Activated CD4-positive, CD25-positive, alpha-beta regulatory T cell treated with anti-CD3 and anti-CD28 coated beads, Interleukin-2, amount 50 U/mL, for 16 hours (primary cell): ENCODE results near the gene TAS1R1.
"Not testable (repeated sequence)": the region's sequence is repeated elsewhere in the genome, so short reads cannot be mapped to it uniquely, and the experiment has no call there.

Experiments
- DNase-seq: peaks from one replicate; pipeline ENCODE4 v3.0.0-alpha.2; 2020; ENCODE audit warnings: low read depth, low spot score

The TAS1R1 gene

GRCh38 chr1:6521536-6521935 lies 33.6 kb upstream of the TAS1R1 start:
- no peak for DNase-seq

GRCh38 chr1:6523566-6523965 lies 31.5 kb upstream of the TAS1R1 start:
- no peak for DNase-seq

GRCh38 chr1:6526316-6526715 lies 28.8 kb upstream of the TAS1R1 start:
- DNase-seq = no peak

- no peak for DNase-seq
These were observed 26.6 kb upstream of the TAS1R1 start for GRCh38 chr1:6528492-6528891.

GRCh38 chr1:6530504-6531160 lies 24.5 kb upstream of the TAS1R1 start:
- no peak for DNase-seq

GRCh38 chr1:6531996-6532395 lies 23.1 kb upstream of the TAS1R1 start:
- no peak for DNase-seq

GRCh38 chr1:6534248-6534822 lies 20.8 kb upstream of the TAS1R1 start:
- DNase-seq = no peak

GRCh38 chr1:6535214-6535613 lies 19.9 kb upstream of the TAS1R1 start:
- DNase-seq = no peak

- no peak for DNase-seq
These were observed 18.8 kb upstream of the TAS1R1 start for GRCh38 chr1:6536291-6536690.

- DNase-seq = no peak
These were observed 16.2 kb upstream of the TAS1R1 start for GRCh38 chr1:6538956-6539355.

GRCh38 chr1:6544831-6545230 lies 10.3 kb upstream of the TAS1R1 start:
- DNase-seq = no peak

- DNase-seq = no peak
These were observed 9.6 kb upstream of the TAS1R1 start for GRCh38 chr1:6545276-6546112.

- DNase-seq = no peak
These were observed 8.8 kb upstream of the TAS1R1 start for GRCh38 chr1:6546326-6546725.

GRCh38 chr1:6547301-6547700 lies 7.8 kb upstream of the TAS1R1 start:
- DNase-seq = no peak

GRCh38 chr1:6554031-6554906 lies 838 bp upstream of the TAS1R1 start, which contains the start of gene NOL9:
Gene NOL9, minus strand, starts transcription at chr1:6554513. Its CDS starts 11 bp downstream, at chr1:6554502.
- DNase-seq = peak; percentile 88

GRCh38 chr1:6557597-6557996 lies 2.5 kb downstream of the TAS1R1 start:
- no peak for DNase-seq

GRCh38 chr1:6559161-6559560 lies 4.1 kb downstream of the TAS1R1 start:
- DNase-seq = not testable (repeated sequence)

GRCh38 chr1:6560267-6560666 lies 5.2 kb downstream of the TAS1R1 start:
- no peak for DNase-seq

- no peak for DNase-seq
These were observed 13.9 kb downstream of the TAS1R1 start for GRCh38 chr1:6569033-6569432.

- DNase-seq = no peak
These were observed 15.0 kb downstream of the TAS1R1 start for GRCh38 chr1:6570100-6570499.

GRCh38 chr1:6570987-6571386 lies 15.9 kb downstream of the TAS1R1 start:
- DNase-seq = no peak
